CD14-positive monocyte (primary cell): ENCODE measurements around the gene NPC2. TPM values are rescaled to one million over a fixed set of nuclear protein-coding genes. Genes with fewer than 3 reads are reported as not detected.

Source experiments
- DNase-seq, 3 donors: peaks; one replicate each; pipeline ENCODE4 v3.0.0-alpha.2; 2011 to 2022
- H2AFZ ChIP-seq: 2 replicates; pipeline ENCODE4 v1.6.0; 2012; ENCODE audit warnings: mild to moderate bottlenecking, low read depth, low read length, inconsistent platforms; ENCODE audit not compliant: insufficient read depth, poor library complexity, severe bottlenecking
- H3K27ac ChIP-seq, 2 donors: 1 replicate in 1 of 2; 2 replicates in 1 of 2; pipeline ENCODE4 v1.5.1; 2012 to 2013; ENCODE audit warnings: low read length in 2 of 2, control low read depth in 1 of 2, inconsistent platforms in 1 of 2, low read depth in 1 of 2, mild to moderate bottlenecking in 1 of 2
- H3K27me3 ChIP-seq, 2 donors: one replicate each; pipeline versions ENCODE4 v1.6.0 to v1.6.1; 2011 to 2013; ENCODE audit warnings: low read length in 2 of 2; ENCODE audit not compliant: control insufficient read depth in 2 of 2, insufficient read depth in 2 of 2
- H3K36me3 ChIP-seq, 2 donors: replicated peaks in 1 of 2; 1 replicate in 1 of 2; 2 replicates in 1 of 2; pipeline versions ENCODE4 v1.5.1 to v1.6.1; 2012 to 2013; ENCODE audit warnings: low read length in 2 of 2, control low read depth in 1 of 2, inconsistent platforms in 1 of 2, mild to moderate bottlenecking in 1 of 2; ENCODE audit not compliant: insufficient read depth in 2 of 2, control insufficient read depth in 1 of 2
- H3K4me1 ChIP-seq, 2 donors: 1 replicate in 1 of 2; 2 replicates in 1 of 2; pipeline versions ENCODE4 v1.5.1 to v1.6.1; 2012 to 2013; ENCODE audit warnings: low read length in 2 of 2, control low read depth in 1 of 2, inconsistent platforms in 1 of 2, mild to moderate bottlenecking in 1 of 2, moderate library complexity in 1 of 2; ENCODE audit not compliant: insufficient read depth in 2 of 2, control insufficient read depth in 1 of 2
- H3K4me2 ChIP-seq: replicated peaks from 2 replicates; pipeline ENCODE3; 2012; ENCODE audit warnings: low read length, moderate library complexity, mild to moderate bottlenecking; ENCODE audit not compliant: poor library complexity, severe bottlenecking; ENCODE audit errors: extremely low read depth
- H3K4me3 ChIP-seq, 3 experiments: fragments of 200-600 bp in 1 of 3; sonication (generic) in 1 of 3; replicated peaks in 1 of 3; 1 replicate in 2 of 3; 2 replicates in 1 of 3; pipeline ENCODE4 v1.5.1; 2011 to 2013; ENCODE audit warnings: low read length in 3 of 3, mild to moderate bottlenecking in 3 of 3, control low read depth in 2 of 3, low read depth in 2 of 3, inconsistent platforms in 1 of 3, moderate library complexity in 1 of 3
- H3K79me2 ChIP-seq: 2 replicates; pipeline ENCODE4 v1.6.0; 2012; ENCODE audit warnings: mild to moderate bottlenecking, control low read depth, inconsistent platforms, low read length, moderate library complexity; ENCODE audit not compliant: insufficient read depth
- H3K9ac ChIP-seq: 2 replicates; pipeline ENCODE4 v1.6.0; 2017; ENCODE audit warnings: low read length, mild to moderate bottlenecking; ENCODE audit not compliant: insufficient read depth, poor library complexity, severe bottlenecking
- H3K9me3 ChIP-seq, 2 donors: replicated peaks in 1 of 2; 1 replicate in 1 of 2; 2 replicates in 1 of 2; pipeline versions ENCODE4 v1.5.1 to v1.6.1; 2012 to 2013; ENCODE audit warnings: low read length in 2 of 2, control low read depth in 1 of 2; ENCODE audit not compliant: control insufficient read depth in 1 of 2, insufficient read depth in 1 of 2
- H4K20me1 ChIP-seq: 2 replicates; pipeline ENCODE4 v1.6.0; 2012; ENCODE audit warnings: mild to moderate bottlenecking, low read length, control low read depth, moderate library complexity; ENCODE audit not compliant: insufficient read depth
- H3K27ac Mint-ChIP-seq, 7 donors: one replicate each; pipeline ENCODE4 v1.8.0; 2020; ENCODE audit warnings: mild to moderate bottlenecking in 7 of 7, mixed read lengths in 7 of 7, moderate library complexity in 6 of 7, inconsistent platforms in 2 of 7
- H3K27me3 Mint-ChIP-seq, 3 donors: one replicate each; pipeline ENCODE4 v1.8.0; 2021 to 2022; ENCODE audit warnings: low read depth in 3 of 3, mild to moderate bottlenecking in 3 of 3, mixed read lengths in 3 of 3, moderate library complexity in 3 of 3, inconsistent platforms in 1 of 3
- H3K36me3 Mint-ChIP-seq, 2 donors: one replicate each; pipeline ENCODE4 v1.8.0; 2020; ENCODE audit warnings: mixed read lengths in 2 of 2, inconsistent platforms in 1 of 2, mild to moderate bottlenecking in 1 of 2
- H3K4me1 Mint-ChIP-seq: one replicate; pipeline ENCODE4 v1.8.0; 2020; ENCODE audit warnings: mild to moderate bottlenecking, mixed read lengths
- H3K4me3 Mint-ChIP-seq, 2 donors: one replicate each; pipeline ENCODE4 v1.8.0; 2020; ENCODE audit warnings: mild to moderate bottlenecking in 2 of 2, mixed read lengths in 2 of 2, moderate library complexity in 1 of 2
- H3K9me3 Mint-ChIP-seq, 7 donors: one replicate each; pipeline ENCODE4 v1.8.0; 2020 to 2022; ENCODE audit warnings: mixed read lengths in 7 of 7, mild to moderate bottlenecking in 6 of 7, moderate library complexity in 6 of 7, inconsistent platforms in 2 of 7
- WGBS: methylation state at CpG from one replicate; pipeline ENCODE4 v1.1.5; 2013; ENCODE audit warnings: missing lambda C conversion rate; ENCODE audit not compliant: insufficient coverage; 5-methylcytosine and 5-hydroxymethylcytosine counted together
- intact Hi-C, 2 donors: fragments of 100-400 bp; cut with micrococcal nuclease; formaldehyde crosslinking; loops; one replicate each; pipeline versions ENCODE4 v1.15.0 to v1.15.1; 2023
- polyA plus RNA-seq, 3 donors: library from polyadenylated mRNA; depleted of rRNA in 1 of 3; unstranded in 2 of 3; stranded (reverse) in 1 of 3; fragments of 300-500 nt in 2 of 3; fragments of >200 nt in 1 of 3; fragmentation: Illumina TruSeq in 2 of 3; gene quantifications; 1 replicate in 2 of 3; 2 replicates in 1 of 3; pipeline ENCODE4 v1.2.3, GENCODE V29; 2012 to 2021
- TF ChIP-seq, protein P1 (sequence below): fragments of 200-600 bp; IDR thresholded peaks from one replicate; pipeline ENCODE4 v1.8.0; 2022; ENCODE audit warnings: antibody characterized with exemption, mild to moderate bottlenecking

The NPC2 gene
- polyA plus RNA-seq, 3 donors, result 675 to 1,159 (median 772) TPM

DNA sequence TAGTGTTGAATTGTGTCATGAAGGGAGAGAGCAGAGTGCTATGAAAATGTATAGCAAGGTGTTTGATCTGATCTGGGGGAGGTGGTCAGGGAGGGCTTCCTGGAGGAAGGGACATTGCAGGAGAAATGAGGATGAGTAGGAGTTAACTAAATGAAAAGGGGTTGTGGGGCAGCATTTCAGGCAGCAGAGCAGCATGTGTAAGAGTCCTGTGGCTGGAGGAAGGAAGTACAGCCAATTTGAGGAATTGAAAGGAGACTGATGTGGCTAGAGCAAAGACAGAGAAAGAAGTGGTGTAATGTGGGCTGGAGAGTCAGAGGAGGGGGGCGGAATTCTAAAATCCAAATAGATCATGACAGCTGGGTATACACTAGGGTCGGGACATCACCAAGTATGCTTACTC is 20.5 kb downstream of the NPC2 start:
- Histone ChIP-seq H3K9me3 (no peaks in the 10 kb centered on the region), H2AFZ (no peak overlapping the region), H3K4me1 (peaks cover 4 to 5% of the 10 kb centered on the region in 2 donors), H3K4me2 (no peak overlapping the region), H3K36me3 (peaks cover 37 to 80% of the 10 kb centered on the region in 2 donors), H3K4me3 (no peak overlapping the region), H3K9ac (no peak overlapping the region), H3K27me3 (no peaks in the 10 kb centered on the region), H3K79me2 (no peaks in the 10 kb centered on the region), H3K27ac (no peak overlapping the region), H4K20me1 (peaks cover 54% of the 10 kb centered on the region)
- Mint-ChIP-seq H3K36me3 (peaks cover 50 to 83% of the 10 kb centered on the region in 2 donors), H3K4me1 (peaks cover 11% of the 10 kb centered on the region), H3K9me3 (peaks cover 3 to 7% (median 4%) of the 10 kb centered on the region in 7 donors), H3K4me3 (no peak overlapping the region), H3K27ac (peak overlapping the region in 3 of 7 donors; percentile 10 to 43 (median 43)), H3K27me3 (peaks cover 0 to 2% (median 0%) of the 10 kb centered on the region in 3 donors)
- peak; percentile 7 to 15 (median 15) for DNase-seq
- TF ChIP-seq, protein P1, sequence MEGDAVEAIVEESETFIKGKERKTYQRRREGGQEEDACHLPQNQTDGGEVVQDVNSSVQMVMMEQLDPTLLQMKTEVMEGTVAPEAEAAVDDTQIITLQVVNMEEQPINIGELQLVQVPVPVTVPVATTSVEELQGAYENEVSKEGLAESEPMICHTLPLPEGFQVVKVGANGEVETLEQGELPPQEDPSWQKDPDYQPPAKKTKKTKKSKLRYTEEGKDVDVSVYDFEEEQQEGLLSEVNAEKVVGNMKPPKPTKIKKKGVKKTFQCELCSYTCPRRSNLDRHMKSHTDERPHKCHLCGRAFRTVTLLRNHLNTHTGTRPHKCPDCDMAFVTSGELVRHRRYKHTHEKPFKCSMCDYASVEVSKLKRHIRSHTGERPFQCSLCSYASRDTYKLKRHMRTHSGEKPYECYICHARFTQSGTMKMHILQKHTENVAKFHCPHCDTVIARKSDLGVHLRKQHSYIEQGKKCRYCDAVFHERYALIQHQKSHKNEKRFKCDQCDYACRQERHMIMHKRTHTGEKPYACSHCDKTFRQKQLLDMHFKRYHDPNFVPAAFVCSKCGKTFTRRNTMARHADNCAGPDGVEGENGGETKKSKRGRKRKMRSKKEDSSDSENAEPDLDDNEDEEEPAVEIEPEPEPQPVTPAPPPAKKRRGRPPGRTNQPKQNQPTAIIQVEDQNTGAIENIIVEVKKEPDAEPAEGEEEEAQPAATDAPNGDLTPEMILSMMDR, result no peak
- 20% methylated on average over 1 of the region's 2 CpGs for WGBS
- intact Hi-C loops, result no loop called here

DNA sequence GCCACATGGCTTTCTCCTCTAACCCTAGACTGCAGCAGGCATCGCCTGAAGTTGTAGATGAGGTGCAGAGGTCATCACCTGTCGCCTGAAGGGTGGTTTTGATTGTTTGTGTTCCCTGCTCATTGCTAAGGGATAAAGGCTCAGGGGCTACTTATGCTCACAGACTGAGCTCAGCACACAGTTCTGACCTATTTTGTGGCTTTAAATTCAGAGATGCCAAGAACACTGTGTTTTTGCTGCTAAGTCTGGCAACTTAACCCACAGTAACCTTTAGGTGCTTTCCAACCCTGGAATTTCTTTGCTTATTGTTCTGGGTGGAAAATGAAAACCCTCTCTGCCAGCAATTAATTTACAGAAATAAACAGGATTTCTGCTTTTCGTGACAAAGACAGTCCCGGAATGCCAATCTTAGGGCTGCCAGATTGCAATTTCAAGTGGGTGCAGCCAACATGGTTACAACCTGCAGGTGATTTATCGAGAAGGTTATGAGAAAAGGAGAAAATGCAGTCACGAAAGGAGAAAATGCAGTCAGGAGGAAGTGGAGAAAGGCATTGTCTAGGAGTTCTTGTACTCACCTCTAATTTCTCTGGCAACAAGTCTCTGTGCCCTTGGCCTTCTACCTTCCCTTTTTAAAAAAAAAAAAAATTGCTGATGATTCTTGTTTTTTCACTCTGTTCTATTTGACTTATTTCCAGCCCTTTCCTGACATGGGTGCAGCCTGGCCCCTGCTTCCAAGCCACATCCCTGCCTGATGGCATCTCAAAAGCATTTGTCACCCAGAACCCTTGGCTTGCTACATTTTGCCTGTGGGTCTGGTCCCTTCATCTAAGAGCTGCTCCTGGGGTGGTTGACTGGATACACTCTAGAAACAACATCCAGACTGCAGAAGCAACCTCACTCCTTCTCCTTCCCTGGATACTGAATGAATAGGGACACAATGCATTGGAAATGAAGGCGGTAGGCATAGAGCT is 23.3 kb downstream of the NPC2 start:
- Histone ChIP-seq H3K4me3 (no peak overlapping the region), H3K27me3 (no peaks in the 10 kb centered on the region), H3K4me2 (no peak overlapping the region), H4K20me1 (peaks cover 31% of the 10 kb centered on the region), H3K9ac (no peak overlapping the region), H3K36me3 (peaks cover 15 to 52% of the 10 kb centered on the region in 2 donors), H3K9me3 (no peaks in the 10 kb centered on the region), H2AFZ (no peak overlapping the region), H3K79me2 (no peaks in the 10 kb centered on the region), H3K27ac (no peak overlapping the region), H3K4me1 (peaks cover 4 to 5% of the 10 kb centered on the region in 2 donors)
- H3K27ac Mint-ChIP-seq, result no peak overlapping the region
- H3K27me3 Mint-ChIP-seq, result peaks cover 0 to 2% (median 2%) of the 10 kb centered on the region in 3 donors
- H3K9me3 Mint-ChIP-seq, result peaks cover 3 to 7% (median 4%) of the 10 kb centered on the region in 7 donors
- TF ChIP-seq, protein P1, result no peak
- H3K36me3 Mint-ChIP-seq, result peaks cover 28 to 56% of the 10 kb centered on the region in 2 donors
- H3K4me1 Mint-ChIP-seq, result peaks cover 11% of the 10 kb centered on the region
- DNase-seq, result no peak
- 100% methylated on average over 3 of the region's 7 CpGs for WGBS
- intact Hi-C loops, result loop anchor here in 1 of 2 donors (5.0 kb wide), 1 partner anchor 112 kb away; no protein-coding TSS in a partner anchor
- H3K4me3 Mint-ChIP-seq, result no peak overlapping the region
